HG02981 (cell line): ENCODE measurements around the gene GPD1L.
"Not testable (repeated sequence)": the region's sequence is repeated elsewhere in the genome, so short reads cannot be mapped to it uniquely, and the experiment has no call there.

Experiments
- ATAC-seq: cut with Tn5 transposase; IDR thresholded peaks from one replicate; pipeline ENCODE4 v1.9.1; 2021; ENCODE audit warnings: mild to moderate bottlenecking, moderate library complexity; ENCODE audit not compliant: unreplicated experiment

Gene GPD1L

GRCh38 chr3:32177702-32178198, 71.3 kb downstream of the GPD1L start:
- peak; percentile 72 for ATAC-seq

- no peak for ATAC-seq
Observed at GRCh38 chr3:32180141-32180784, 73.8 kb downstream of the GPD1L start.

GRCh38 chr3:32181365-32181764, 74.9 kb downstream of the GPD1L start:
- ATAC-seq, result no peak

GRCh38 chr3:32181796-32182195, 75.4 kb downstream of the GPD1L start:
- ATAC-seq, result no peak

- no peak for ATAC-seq
Observed at GRCh38 chr3:32184187-32184730, 77.8 kb downstream of the GPD1L start.

- ATAC-seq, result no peak
Observed at GRCh38 chr3:32186097-32186496, 79.7 kb downstream of the GPD1L start.

- no peak for ATAC-seq
Observed at GRCh38 chr3:32186876-32187275, 80.5 kb downstream of the GPD1L start.

- ATAC-seq, result no peak
Observed at GRCh38 chr3:32189693-32190092, 83.3 kb downstream of the GPD1L start.

- ATAC-seq, result not testable (repeated sequence)
Observed at GRCh38 chr3:32190556-32190955, 84.1 kb downstream of the GPD1L start.

GRCh38 chr3:32193101-32193500, 86.7 kb downstream of the GPD1L start:
- ATAC-seq, result no peak

GRCh38 chr3:32194653-32195052, 88.2 kb downstream of the GPD1L start:
- ATAC-seq, result no peak

- ATAC-seq, result no peak
Observed at GRCh38 chr3:32195995-32196540, 89.6 kb downstream of the GPD1L start.

GRCh38 chr3:32197991-32198390, 91.6 kb downstream of the GPD1L start:
- no peak for ATAC-seq

GRCh38 chr3:32198714-32199113, 92.3 kb downstream of the GPD1L start:
- ATAC-seq, result no peak

- no peak for ATAC-seq
Observed at GRCh38 chr3:32200490-32200889, 94.1 kb downstream of the GPD1L start.

GRCh38 chr3:32200992-32201758, 94.8 kb downstream of the GPD1L start:
- no peak for ATAC-seq

- no peak for ATAC-seq
Observed at GRCh38 chr3:32202496-32202895, 96.1 kb downstream of the GPD1L start.

GRCh38 chr3:32203854-32204253, 97.4 kb downstream of the GPD1L start:
- no peak for ATAC-seq

GRCh38 chr3:32208447-32208846, 102.0 kb downstream of the GPD1L start:
- ATAC-seq, result no peak

GRCh38 chr3:32215185-32215584, 108.8 kb downstream of the GPD1L start:
- no peak for ATAC-seq

GRCh38 chr3:32216172-32216783, 109.9 kb downstream of the GPD1L start:
- ATAC-seq, result no peak
